Activated naive CD4-positive, alpha-beta T cell treated with anti-CD3 and anti-CD28 coated beads, Interleukin-2, amount 10 ng/mL, durations not matched to agents 7 days and 5 days (primary cell): ENCODE results near the gene C17orf107.

Experiments
- CTCF ChIA-PET: fragments of 350-600 bp; sonication (Branson Sonifier 250); formaldehyde crosslinking; loops from one replicate; lab custom pipeline; 2021; ENCODE audit warnings: antibody characterized with exemption; lab: Charles Lee
- DNase-seq: peaks from one replicate; pipeline ENCODE4 v3.0.0-alpha.2; 2020
- H3K27ac Mint-ChIP-seq: one replicate; pipeline ENCODE4 v1.8.0; 2021; ENCODE audit warnings: mild to moderate bottlenecking, moderate library complexity, mixed read lengths
- H3K27me3 Mint-ChIP-seq: one replicate; pipeline ENCODE4 v1.8.0; 2021; ENCODE audit warnings: mild to moderate bottlenecking, mixed read lengths
- H3K36me3 Mint-ChIP-seq: one replicate; pipeline ENCODE4 v1.8.0; 2021; ENCODE audit warnings: mixed read lengths
- H3K4me1 Mint-ChIP-seq: one replicate; pipeline ENCODE4 v1.8.0; 2021; ENCODE audit warnings: mixed read lengths
- H3K4me3 Mint-ChIP-seq: one replicate; pipeline ENCODE4 v1.8.0; 2021; ENCODE audit warnings: mild to moderate bottlenecking, moderate library complexity, mixed read lengths
- H3K9me3 Mint-ChIP-seq: one replicate; pipeline ENCODE4 v1.8.0; 2021; ENCODE audit warnings: mixed read lengths

The C17orf107 gene

DNA sequence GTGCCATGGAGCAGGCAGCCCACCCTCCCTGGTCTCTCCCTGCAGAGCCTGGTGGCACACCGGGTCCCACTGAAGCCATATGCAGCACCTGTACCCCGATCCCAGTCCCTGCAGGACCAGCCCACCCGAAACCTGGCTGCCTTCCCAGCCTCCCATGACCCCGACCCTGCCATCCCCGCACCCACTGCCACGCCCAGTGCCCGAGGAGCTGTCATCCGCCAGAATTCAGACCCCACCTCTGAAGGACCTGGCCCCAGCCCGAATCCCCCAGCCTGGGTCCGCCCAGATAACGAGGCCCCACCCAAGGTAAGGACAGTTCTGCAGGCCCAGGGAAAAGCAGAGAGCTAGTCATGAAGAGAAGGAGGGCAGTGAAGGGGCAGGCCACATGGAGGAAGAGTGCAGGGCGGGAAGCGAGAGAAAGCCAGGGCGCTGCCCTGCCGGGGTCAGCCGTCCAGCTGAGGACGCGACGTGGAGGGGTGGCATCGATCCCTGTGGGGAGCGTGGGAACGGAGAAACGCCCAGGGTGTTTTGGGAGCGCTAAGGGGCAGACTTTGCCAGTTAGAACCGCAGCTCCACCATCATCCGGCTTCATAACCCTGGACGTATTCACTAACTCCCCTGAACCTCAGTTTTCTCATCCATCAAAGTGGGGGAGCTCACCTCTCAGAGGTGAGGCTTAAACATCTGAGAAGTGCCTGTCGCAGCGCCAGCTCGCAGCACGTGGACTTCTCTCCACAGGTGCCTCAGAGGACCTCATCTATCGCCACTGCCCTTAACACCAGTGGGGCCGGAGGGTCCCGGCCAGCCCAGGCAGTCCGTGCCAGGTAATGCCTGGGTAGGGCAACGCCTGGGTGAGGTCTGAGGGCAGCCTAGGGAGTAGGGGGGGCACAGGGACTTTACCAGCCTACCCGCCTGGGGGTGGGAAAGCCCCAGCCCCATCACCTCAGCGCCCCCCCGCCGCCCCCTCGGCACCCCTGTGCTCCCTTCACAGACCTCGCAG, 7.6 kb upstream of the C17orf107 start:
- no peak for DNase-seq
- peaks cover 41% of the 10 kb centered on the region for H3K36me3 Mint-ChIP-seq
- no peaks in the 10 kb centered on the region for H3K27me3 Mint-ChIP-seq
- H3K4me1 Mint-ChIP-seq: peaks cover 3% of the 10 kb centered on the region
- no peak overlapping the region for H3K27ac Mint-ChIP-seq
- H3K4me3 Mint-ChIP-seq: no peak overlapping the region
- CTCF ChIA-PET: interaction anchor here (0.6 to 1.3 kb wide), 3 partner anchors 8 to 99 kb away, joined by 3 to 5 read pairs (median 3); partner anchors contain the start of gene C17orf107
- no peaks in the 10 kb centered on the region for H3K9me3 Mint-ChIP-seq

DNA sequence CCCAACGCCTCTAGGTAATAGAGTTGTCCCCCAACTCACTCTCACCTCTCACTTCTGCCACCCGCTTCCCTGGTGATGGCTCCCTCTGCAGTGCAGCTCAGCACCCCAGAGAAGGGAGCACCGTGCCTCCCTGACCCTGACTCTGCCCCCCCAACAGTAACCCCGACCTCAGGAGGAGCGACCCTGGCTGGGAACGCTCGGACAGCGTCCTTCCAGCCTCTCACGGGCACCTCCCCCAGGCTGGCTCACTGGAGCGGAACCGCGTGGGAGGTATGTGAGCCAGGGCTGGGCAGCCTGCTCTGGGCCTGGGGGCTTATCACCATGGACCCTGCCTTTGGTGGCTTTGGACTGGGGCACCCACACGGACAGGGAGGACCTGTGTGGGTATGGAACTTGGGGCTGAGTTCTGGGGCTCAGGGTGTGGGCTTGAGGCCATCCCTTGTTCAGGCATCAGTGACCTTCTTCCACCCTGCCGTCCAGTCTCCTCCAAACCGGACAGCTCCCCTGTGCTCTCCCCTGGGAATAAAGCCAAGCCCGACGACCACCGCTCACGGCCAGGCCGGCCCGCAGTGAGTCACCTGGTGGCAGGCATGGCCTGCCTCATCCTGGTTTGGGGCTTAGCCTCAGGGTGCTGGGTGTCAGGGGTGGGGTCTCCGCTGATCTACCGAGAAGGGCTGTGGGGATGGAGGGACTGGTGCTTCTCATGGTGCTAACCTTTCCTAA, 6.7 kb upstream of the C17orf107 start:
- Mint-ChIP-seq H3K27ac (no peak overlapping the region), H3K4me1 (peaks cover 3% of the 10 kb centered on the region), H3K4me3 (no peak overlapping the region), H3K27me3 (no peaks in the 10 kb centered on the region), H3K9me3 (no peaks in the 10 kb centered on the region), H3K36me3 (peaks cover 40% of the 10 kb centered on the region)
- DNase-seq: no peak
- CTCF ChIA-PET: no interaction called here

DNA sequence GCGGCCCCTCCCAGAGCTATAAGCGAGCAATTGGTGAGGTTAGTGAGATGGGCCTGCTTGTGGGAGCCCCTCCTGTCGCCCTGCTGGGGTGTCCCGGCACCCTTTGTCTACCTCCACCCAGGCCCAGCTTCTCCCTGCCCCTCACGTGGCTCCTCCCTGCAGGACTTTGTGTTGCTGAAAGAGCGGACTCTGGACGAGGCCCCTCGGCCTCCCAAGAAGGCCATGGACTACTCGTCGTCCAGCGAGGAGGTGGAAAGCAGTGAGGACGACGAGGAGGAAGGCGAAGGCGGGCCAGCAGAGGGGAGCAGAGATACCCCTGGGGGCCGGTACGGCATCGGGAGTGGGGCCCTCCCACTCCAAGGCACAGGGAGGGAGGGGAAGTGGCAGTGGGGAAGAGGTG, 6.1 kb upstream of the C17orf107 start:
- no peaks in the 10 kb centered on the region for H3K27me3 Mint-ChIP-seq
- no peak for DNase-seq
- CTCF ChIA-PET: no interaction called here

DNA sequence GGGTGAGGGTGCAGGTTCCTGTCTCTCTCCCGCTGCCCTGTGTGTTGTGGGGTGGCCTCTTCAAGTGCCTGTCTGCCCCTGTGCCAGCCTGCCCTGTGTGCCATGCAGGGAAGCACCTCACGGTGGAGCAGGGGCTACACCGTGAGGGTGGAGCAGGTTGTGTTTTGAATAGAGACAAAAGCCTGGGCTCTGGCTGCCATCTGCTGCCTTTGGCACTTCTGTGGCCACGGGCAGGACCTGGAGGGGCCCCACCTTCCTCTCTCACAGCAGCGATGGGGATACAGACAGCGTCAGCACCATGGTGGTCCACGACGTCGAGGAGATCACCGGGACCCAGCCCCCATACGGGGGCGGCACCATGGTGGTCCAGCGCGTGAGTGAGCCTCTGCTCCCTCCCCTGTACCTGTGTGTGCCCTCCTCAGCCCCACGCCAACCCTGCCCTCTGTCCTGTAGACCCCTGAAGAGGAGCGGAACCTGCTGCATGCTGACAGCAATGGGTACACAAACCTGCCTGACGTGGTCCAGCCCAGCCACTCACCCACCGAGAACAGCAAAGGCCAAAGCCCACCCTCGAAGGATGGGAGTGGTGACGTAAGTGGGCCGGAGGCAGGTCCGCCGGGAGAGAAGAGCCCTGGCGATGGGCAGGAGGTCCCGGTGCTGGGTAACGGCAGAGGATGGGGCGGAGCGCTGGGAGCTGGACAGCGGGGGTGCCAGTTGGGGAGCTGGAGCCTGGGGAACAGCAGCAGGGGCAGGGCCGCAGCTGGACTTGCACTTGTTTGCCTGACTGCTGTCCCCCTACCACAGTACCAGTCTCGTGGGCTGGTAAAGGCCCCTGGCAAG, 5.4 kb upstream of the C17orf107 start:
- Mint-ChIP-seq H3K27ac (no peak overlapping the region), H3K27me3 (peaks cover 4% of the 10 kb centered on the region), H3K4me3 (no peak overlapping the region), H3K9me3 (no peaks in the 10 kb centered on the region), H3K36me3 (peaks cover 37% of the 10 kb centered on the region), H3K4me1 (peaks cover 8% of the 10 kb centered on the region)
- no peak for DNase-seq
- CTCF ChIA-PET: no interaction called here

More for the DNA sequence above, 6.1 kb upstream of the C17orf107 start:
- Mint-ChIP-seq H3K4me1 (peaks cover 4% of the 10 kb centered on the region), H3K9me3 (no peaks in the 10 kb centered on the region), H3K27ac (no peak overlapping the region), H3K36me3 (peaks cover 40% of the 10 kb centered on the region), H3K4me3 (no peak overlapping the region)

DNA sequence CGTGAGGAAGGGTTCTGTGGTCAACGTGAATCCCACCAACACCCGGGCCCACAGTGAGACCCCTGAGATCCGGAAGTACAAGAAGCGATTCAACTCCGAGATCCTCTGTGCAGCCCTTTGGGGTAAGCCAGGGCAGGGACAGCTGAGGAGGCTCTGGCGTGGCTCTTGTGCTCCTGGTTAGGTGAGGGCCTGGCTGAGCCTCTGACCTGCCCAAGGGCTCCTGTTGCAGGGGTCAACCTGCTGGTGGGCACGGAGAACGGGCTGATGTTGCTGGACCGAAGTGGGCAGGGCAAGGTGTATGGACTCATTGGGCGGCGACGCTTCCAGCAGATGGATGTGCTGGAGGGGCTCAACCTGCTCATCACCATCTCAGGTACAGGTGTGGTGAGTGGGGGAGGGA, 4.2 kb upstream of the C17orf107 start:
- Mint-ChIP-seq H3K4me3 (no peak overlapping the region), H3K27me3 (peaks cover 14% of the 10 kb centered on the region), H3K36me3 (peaks cover 34% of the 10 kb centered on the region), H3K9me3 (no peaks in the 10 kb centered on the region), H3K27ac (no peak overlapping the region), H3K4me1 (peaks cover 14% of the 10 kb centered on the region)
- CTCF ChIA-PET: no interaction called here
- no peak for DNase-seq

DNA sequence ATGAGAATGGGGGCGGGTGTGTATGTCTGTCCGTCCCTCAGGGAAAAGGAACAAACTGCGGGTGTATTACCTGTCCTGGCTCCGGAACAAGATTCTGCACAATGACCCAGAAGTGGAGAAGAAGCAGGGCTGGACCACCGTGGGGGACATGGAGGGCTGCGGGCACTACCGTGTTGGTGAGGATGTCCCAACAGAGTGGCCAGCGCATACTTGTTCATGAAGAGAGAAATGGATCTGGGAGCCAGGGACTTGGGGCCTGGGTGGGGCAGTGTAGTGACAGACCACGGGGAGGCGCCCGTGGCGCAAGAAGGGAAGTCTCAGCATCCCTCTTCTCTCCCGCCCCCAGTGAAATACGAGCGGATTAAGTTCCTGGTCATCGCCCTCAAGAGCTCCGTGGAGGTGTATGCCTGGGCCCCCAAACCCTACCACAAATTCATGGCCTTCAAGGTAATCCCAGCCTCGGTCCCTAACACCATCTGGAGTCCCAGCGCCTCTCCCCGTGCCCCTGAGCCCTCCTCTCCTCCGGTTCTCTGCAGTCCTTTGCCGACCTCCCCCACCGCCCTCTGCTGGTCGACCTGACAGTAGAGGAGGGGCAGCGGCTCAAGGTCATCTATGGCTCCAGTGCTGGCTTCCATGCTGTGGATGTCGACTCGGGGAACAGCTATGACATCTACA, 3.5 kb upstream of the C17orf107 start:
- Mint-ChIP-seq H3K27ac (peak overlapping the region; percentile 28), H3K4me3 (no peak overlapping the region), H3K9me3 (no peaks in the 10 kb centered on the region), H3K4me1 (peaks cover 19% of the 10 kb centered on the region), H3K27me3 (peaks cover 21% of the 10 kb centered on the region), H3K36me3 (peaks cover 29% of the 10 kb centered on the region)
- CTCF ChIA-PET: no interaction called here
- DNase-seq: no peak

DNA sequence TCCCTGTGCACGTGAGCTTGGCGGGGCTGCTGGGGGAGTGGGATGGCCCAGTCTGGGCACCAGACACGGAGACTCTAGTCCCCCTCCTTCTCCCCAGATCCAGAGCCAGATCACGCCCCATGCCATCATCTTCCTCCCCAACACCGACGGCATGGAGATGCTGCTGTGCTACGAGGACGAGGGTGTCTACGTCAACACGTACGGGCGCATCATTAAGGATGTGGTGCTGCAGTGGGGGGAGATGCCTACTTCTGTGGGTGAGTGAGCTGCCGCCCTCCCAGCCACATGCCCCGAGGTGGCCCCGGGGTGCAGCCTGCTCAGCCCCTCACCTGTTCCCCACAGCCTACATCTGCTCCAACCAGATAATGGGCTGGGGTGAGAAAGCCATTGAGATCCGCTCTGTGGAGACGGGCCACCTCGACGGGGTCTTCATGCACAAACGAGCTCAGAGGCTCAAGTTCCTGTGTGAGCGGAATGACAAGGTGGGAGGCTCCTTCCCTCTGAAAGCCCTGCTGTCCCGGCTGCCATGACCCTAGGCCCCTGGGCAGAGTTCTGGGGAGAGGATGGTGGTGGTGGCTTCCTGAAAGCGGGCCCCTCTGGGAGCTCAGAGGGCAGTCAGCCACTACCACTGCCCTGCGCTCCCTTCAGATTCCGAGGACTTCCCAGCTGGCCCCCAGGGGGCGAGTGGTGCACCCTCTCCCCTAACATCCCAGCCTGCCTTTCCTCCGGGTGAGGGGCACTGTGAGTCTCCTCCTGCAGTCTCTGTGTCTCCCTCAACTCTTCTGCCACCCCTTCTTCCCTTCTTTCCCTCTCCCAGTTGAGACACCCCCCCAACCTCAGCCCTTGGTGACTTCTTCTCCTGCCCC, 2.8 kb upstream of the C17orf107 start:
- Mint-ChIP-seq H3K36me3 (peaks cover 26% of the 10 kb centered on the region), H3K27ac (no peak overlapping the region), H3K4me3 (no peak overlapping the region), H3K9me3 (no peaks in the 10 kb centered on the region), H3K27me3 (peaks cover 24% of the 10 kb centered on the region), H3K4me1 (peaks cover 23% of the 10 kb centered on the region)
- no peak for DNase-seq
- CTCF ChIA-PET: no interaction called here

DNA sequence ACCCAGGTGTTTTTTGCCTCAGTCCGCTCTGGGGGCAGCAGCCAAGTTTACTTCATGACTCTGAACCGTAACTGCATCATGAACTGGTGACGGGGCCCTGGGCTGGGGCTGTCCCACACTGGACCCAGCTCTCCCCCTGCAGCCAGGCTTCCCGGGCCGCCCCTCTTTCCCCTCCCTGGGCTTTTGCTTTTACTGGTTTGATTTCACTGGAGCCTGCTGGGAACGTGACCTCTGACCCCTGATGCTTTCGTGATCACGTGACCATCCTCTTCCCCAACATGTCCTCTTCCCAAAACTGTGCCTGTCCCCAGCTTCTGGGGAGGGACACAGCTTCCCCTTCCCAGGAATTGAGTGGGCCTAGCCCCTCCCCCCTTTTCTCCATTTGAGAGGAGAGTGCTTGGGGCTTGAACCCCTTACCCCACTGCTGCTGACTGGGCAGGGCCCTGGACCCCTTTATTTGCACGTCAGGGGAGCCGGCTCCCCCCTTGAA, 2.1 kb upstream of the C17orf107 start:
- DNase-seq: no peak
- Mint-ChIP-seq H3K27ac (no peak overlapping the region), H3K4me1 (peaks cover 24% of the 10 kb centered on the region), H3K4me3 (no peak overlapping the region), H3K36me3 (peaks cover 26% of the 10 kb centered on the region), H3K27me3 (peaks cover 28% of the 10 kb centered on the region), H3K9me3 (no peaks in the 10 kb centered on the region)
- CTCF ChIA-PET: no interaction called here

DNA sequence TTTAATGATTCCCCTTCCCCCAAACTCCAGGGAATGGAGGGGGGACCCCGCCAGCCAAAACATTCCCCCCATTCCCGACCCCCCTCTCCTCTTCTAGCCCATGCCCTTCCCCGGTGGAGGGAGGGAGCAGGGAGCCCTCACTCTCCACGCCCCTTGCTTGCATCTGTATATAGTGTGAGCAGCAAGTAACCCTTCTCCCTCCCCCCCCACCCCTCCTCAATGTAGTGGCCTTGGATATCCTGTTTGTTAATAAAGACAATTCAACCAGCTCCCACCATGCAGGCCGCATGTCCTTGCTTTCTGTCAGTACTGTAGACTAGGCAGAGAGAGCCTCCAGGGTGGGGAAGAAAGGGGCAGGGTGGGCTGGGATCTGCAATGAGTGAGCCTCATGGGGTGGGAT, 1.6 kb upstream of the C17orf107 start:
- CTCF ChIA-PET: no interaction called here
- Mint-ChIP-seq H3K36me3 (peaks cover 23% of the 10 kb centered on the region), H3K4me3 (no peak overlapping the region), H3K9me3 (no peaks in the 10 kb centered on the region), H3K4me1 (peaks cover 30% of the 10 kb centered on the region), H3K27me3 (peaks cover 32% of the 10 kb centered on the region), H3K27ac (no peak overlapping the region)
- DNase-seq: no peak

DNA sequence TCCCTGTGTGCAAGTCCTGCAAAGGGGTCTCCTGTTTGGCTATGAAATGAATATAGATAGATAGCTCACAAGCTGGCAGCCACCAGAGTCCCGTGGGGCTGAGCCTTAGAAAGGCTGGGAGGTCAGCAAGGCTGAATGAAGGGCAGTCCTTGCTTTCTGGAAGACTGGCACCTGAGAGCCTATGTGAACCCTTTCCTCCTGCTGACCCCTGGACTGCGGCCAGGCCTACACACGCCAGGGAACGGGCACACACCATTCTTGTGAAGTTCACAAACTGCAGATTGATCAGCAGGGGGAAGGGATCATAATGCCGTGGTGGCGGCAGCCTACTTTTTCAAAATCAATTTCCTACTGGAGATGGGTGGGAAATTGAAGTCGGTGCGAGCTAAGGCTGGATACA, 985 bp upstream of the C17orf107 start:
- CTCF ChIA-PET: interaction anchor here (1.9 kb wide), 1 partner anchor 188 kb away, joined by 6 read pairs; the partner anchor contains the start of gene ARRB2
- no peak overlapping the region for H3K27ac Mint-ChIP-seq
- no peaks in the 10 kb centered on the region for H3K9me3 Mint-ChIP-seq

DNA sequence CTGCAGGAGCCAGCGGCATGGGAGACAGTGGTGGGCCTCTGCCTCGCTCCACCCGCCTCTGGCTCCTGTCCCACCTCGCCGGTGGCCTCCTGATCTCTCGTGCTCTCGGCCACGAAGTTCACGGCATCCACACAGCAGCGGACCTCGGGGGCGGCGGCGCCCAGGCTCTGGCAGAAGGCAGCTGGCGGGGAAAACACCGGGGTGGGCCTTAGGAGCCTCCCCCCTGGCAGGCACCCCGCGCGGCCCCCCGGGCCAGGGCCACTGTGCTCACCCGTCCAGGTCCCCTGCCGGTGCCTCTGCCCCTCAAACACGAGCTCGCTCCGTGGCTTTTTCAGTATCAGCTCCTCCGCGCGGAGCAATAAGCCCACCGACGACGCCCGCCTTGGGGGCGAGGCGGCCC, 409 bp upstream of the C17orf107 start:
- Mint-ChIP-seq H3K4me1 (peaks cover 39% of the 10 kb centered on the region), H3K27ac (no peak overlapping the region), H3K4me3 (peak overlapping the region; percentile 61), H3K36me3 (peaks cover 19% of the 10 kb centered on the region), H3K27me3 (peaks cover 32% of the 10 kb centered on the region), H3K9me3 (no peaks in the 10 kb centered on the region)
- no peak for DNase-seq
- CTCF ChIA-PET: interaction anchor here (0.7 to 2.7 kb wide), 7 partner anchors 8 to 189 kb away, joined by 3 to 11 read pairs (median 4); partner anchors contain the start of genes ARRB2, CAMTA2 and PSMB6

More for the DNA sequence above, 985 bp upstream of the C17orf107 start:
- Mint-ChIP-seq H3K27me3 (peaks cover 32% of the 10 kb centered on the region), H3K4me1 (peaks cover 35% of the 10 kb centered on the region), H3K4me3 (peak overlapping the region; percentile 61), H3K36me3 (peaks cover 22% of the 10 kb centered on the region)
- no peak for DNase-seq
